ENCODE results near the gene ATG12. TPM values are rescaled to one million over a fixed set of nuclear protein-coding genes. Genes with fewer than 3 reads are reported as not detected.

The ATG12 gene
- total RNA-seq, 1 experiment from 2014 or later, result 39.9 TPM

DNA sequence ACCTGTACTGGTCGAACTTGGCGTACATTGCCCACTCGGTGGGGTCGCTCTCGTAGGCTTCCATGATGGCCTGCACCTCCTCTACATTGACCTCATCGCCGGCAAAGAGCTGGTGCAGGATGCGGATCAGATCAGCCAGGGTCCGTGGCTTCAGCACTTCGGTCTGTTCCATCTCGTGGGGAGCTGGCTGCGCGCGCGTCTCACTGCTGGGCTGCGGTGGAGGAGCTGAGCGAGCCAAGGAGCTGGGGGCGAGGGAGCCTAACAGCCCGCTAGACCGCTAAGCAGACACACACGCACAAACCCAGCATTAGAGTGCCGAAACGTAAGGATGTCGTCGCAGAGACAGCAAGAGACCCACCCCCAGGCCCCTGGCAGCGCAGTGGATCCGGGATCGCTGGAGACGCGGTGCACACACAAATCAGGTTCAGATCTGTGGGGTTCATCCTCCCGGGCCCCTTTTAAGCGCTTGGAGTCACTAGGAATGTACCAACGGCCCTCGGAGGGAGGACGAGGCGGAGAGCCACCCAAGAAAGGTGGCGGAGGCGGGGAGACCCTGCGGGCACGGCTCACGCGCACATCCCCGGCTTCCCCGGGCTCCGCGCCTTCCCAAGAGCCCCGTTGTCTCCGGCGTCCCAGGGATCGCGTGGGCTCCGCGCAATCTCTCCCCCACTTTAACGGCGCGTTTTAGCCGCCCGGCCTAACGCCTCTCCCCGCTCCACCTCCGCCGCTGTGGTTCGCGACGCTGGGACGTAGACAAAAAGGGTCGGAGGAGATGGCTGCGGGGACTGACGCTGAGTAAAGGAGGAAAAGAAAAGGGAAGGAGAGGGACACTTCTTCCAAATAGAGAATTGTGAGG, 24.9 kb downstream of the ATG12 start, which contains the start of gene CDO1 (continued):
- TF ChIP-seq, protein P1, sequence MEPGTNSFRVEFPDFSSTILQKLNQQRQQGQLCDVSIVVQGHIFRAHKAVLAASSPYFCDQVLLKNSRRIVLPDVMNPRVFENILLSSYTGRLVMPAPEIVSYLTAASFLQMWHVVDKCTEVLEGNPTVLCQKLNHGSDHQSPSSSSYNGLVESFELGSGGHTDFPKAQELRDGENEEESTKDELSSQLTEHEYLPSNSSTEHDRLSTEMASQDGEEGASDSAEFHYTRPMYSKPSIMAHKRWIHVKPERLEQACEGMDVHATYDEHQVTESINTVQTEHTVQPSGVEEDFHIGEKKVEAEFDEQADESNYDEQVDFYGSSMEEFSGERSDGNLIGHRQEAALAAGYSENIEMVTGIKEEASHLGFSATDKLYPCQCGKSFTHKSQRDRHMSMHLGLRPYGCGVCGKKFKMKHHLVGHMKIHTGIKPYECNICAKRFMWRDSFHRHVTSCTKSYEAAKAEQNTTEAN (CRISPR knock-in tag; IDR thresholded peaks at IDR 0.05), result no peak
- no peak for TF ChIP-seq CREB1 (CRISPR knock-in tag; IDR thresholded peaks at IDR 0.05)
- no peak for TF ChIP-seq RORB (CRISPR knock-in tag; IDR thresholded peaks at IDR 0.05)
- no peak for TF ChIP-seq ZNF416 (CRISPR knock-in tag; IDR thresholded peaks at IDR 0.05)
- TF ChIP-seq GABPB1 (CRISPR knock-in tag; IDR thresholded peaks at IDR 0.05), result no peak
- TF ChIP-seq CBFB (CRISPR knock-in tag; IDR thresholded peaks at IDR 0.05; ENCODE audit: low read depth), result 0 out of 2 replicates have a peak, but pooled peaks have one; percentile 31
- peak; percentile 65; the same call in 1 of the 2 replicates for TF ChIP-seq SMAD3 (CRISPR knock-in tag; IDR thresholded peaks at IDR 0.05; ENCODE audit: borderline replicate concordance)
- TF ChIP-seq FOXJ3 (CRISPR knock-in tag; IDR thresholded peaks at IDR 0.05; ENCODE audit: borderline replicate concordance), result no peak
- TF ChIP-seq TEAD1 (CRISPR knock-in tag; IDR thresholded peaks at IDR 0.05), result no peak
- no peak for TF ChIP-seq NFATC4 (CRISPR knock-in tag; IDR thresholded peaks at IDR 0.05)
- TF ChIP-seq, protein P2, sequence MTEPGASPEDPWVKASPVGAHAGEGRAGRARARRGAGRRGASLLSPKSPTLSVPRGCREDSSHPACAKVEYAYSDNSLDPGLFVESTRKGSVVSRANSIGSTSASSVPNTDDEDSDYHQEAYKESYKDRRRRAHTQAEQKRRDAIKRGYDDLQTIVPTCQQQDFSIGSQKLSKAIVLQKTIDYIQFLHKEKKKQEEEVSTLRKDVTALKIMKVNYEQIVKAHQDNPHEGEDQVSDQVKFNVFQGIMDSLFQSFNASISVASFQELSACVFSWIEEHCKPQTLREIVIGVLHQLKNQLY (CRISPR knock-in tag; IDR thresholded peaks at IDR 0.05), result no peak
- TF ChIP-seq ZNF138 (CRISPR knock-in tag; conservative IDR thresholded peaks at IDR 0.05), result peak; percentile 49; the same call in 1 of the 2 replicates
- no peak for TF ChIP-seq SOX15 (CRISPR knock-in tag; IDR thresholded peaks at IDR 0.05)
- no peak for TF ChIP-seq ZNF317 (CRISPR knock-in tag; IDR thresholded peaks at IDR 0.05; ENCODE audit: borderline replicate concordance, low read depth)
- TF ChIP-seq NR3C1 (CRISPR knock-in tag; conservative IDR thresholded peaks at IDR 0.05; ENCODE audit: low read depth), result no peak
- TF ChIP-seq, protein P3, sequence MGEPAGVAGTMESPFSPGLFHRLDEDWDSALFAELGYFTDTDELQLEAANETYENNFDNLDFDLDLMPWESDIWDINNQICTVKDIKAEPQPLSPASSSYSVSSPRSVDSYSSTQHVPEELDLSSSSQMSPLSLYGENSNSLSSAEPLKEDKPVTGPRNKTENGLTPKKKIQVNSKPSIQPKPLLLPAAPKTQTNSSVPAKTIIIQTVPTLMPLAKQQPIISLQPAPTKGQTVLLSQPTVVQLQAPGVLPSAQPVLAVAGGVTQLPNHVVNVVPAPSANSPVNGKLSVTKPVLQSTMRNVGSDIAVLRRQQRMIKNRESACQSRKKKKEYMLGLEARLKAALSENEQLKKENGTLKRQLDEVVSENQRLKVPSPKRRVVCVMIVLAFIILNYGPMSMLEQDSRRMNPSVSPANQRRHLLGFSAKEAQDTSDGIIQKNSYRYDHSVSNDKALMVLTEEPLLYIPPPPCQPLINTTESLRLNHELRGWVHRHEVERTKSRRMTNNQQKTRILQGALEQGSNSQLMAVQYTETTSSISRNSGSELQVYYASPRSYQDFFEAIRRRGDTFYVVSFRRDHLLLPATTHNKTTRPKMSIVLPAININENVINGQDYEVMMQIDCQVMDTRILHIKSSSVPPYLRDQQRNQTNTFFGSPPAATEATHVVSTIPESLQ (CRISPR knock-in tag; IDR thresholded peaks at IDR 0.05), result no peak
- TF ChIP-seq, protein P4, sequence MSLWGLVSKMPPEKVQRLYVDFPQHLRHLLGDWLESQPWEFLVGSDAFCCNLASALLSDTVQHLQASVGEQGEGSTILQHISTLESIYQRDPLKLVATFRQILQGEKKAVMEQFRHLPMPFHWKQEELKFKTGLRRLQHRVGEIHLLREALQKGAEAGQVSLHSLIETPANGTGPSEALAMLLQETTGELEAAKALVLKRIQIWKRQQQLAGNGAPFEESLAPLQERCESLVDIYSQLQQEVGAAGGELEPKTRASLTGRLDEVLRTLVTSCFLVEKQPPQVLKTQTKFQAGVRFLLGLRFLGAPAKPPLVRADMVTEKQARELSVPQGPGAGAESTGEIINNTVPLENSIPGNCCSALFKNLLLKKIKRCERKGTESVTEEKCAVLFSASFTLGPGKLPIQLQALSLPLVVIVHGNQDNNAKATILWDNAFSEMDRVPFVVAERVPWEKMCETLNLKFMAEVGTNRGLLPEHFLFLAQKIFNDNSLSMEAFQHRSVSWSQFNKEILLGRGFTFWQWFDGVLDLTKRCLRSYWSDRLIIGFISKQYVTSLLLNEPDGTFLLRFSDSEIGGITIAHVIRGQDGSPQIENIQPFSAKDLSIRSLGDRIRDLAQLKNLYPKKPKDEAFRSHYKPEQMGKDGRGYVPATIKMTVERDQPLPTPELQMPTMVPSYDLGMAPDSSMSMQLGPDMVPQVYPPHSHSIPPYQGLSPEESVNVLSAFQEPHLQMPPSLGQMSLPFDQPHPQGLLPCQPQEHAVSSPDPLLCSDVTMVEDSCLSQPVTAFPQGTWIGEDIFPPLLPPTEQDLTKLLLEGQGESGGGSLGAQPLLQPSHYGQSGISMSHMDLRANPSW (CRISPR knock-in tag; conservative IDR thresholded peaks at IDR 0.05; ENCODE audit: low read depth), result 0 out of 2 replicates have a peak, but pooled peaks have one; percentile 14
- no peak for TF ChIP-seq NR1H2 (CRISPR knock-in tag; IDR thresholded peaks at IDR 0.05)
- no peak; the same call in 1 of the 2 replicates for TF ChIP-seq ESRRA (CRISPR knock-in tag; IDR thresholded peaks at IDR 0.05; ENCODE audit: borderline replicate concordance)

DNA sequence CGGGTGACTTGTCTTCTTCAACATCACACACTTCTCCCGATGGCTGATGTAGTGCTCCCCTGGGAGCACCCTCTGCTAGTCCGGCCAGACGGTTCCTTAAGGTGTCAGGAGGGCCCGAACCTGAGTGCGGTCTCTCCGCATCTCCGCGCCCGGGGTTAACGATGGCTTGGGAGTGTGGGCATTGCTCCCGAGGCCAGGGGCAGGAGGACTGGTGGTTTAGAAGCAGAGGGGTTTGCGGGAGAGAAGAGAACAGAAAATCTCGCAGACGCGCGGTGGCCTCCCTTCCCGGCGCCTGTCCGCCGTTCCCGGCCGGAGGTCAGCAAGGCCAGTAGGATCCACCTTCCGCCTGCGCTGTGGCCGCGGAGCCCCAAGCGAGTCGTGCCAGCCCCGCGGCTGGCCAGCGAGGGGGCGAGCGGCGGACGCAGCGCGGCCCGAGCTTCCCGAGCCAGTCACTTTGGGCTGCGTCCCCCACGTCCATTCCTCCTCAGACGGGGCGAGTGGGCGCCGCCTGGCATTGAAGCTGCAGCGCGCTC, 25.6 kb downstream of the ATG12 start:
- peak; percentile 39 for DNase-seq (ENCODE audit: low spot score)
- Mint-ChIP-seq H3K36me3 (peaks cover 2% of the 10 kb centered on the region; the same call in 1 of the 2 replicates), H3K4me1 (peaks cover 25% of the 10 kb centered on the region), H3K4me3 (peak overlapping the region; percentile 95), H3K27me3 (ENCODE audit: low read depth) (peaks cover 27% of the 10 kb centered on the region), H3K9me3 (no peaks in the 10 kb centered on the region), H3K27ac (no peak overlapping the region)
- POLR2A ChIA-PET, result interaction anchor here (1.0 kb wide), 1 partner anchor 30 kb away, joined by 4 read pairs; no protein-coding TSS in a partner anchor
- peak; percentile 31 for ATAC-seq
- CTCF ChIA-PET, result interaction anchor here (0.7 to 2.1 kb wide), 5 partner anchors 16 to 241 kb away, joined by 3 to 6 read pairs (median 4); no protein-coding TSS in a partner anchor
- TF ChIP-seq MXD4 (CRISPR knock-in tag; IDR thresholded peaks at IDR 0.05; ENCODE audit: borderline replicate concordance), result no peak
- no peak for TF ChIP-seq SP1 (CRISPR knock-in tag; conservative IDR thresholded peaks at IDR 0.05)
- no peak for TF ChIP-seq ZNF671 (CRISPR knock-in tag; IDR thresholded peaks at IDR 0.05)
- TF ChIP-seq, protein P5, sequence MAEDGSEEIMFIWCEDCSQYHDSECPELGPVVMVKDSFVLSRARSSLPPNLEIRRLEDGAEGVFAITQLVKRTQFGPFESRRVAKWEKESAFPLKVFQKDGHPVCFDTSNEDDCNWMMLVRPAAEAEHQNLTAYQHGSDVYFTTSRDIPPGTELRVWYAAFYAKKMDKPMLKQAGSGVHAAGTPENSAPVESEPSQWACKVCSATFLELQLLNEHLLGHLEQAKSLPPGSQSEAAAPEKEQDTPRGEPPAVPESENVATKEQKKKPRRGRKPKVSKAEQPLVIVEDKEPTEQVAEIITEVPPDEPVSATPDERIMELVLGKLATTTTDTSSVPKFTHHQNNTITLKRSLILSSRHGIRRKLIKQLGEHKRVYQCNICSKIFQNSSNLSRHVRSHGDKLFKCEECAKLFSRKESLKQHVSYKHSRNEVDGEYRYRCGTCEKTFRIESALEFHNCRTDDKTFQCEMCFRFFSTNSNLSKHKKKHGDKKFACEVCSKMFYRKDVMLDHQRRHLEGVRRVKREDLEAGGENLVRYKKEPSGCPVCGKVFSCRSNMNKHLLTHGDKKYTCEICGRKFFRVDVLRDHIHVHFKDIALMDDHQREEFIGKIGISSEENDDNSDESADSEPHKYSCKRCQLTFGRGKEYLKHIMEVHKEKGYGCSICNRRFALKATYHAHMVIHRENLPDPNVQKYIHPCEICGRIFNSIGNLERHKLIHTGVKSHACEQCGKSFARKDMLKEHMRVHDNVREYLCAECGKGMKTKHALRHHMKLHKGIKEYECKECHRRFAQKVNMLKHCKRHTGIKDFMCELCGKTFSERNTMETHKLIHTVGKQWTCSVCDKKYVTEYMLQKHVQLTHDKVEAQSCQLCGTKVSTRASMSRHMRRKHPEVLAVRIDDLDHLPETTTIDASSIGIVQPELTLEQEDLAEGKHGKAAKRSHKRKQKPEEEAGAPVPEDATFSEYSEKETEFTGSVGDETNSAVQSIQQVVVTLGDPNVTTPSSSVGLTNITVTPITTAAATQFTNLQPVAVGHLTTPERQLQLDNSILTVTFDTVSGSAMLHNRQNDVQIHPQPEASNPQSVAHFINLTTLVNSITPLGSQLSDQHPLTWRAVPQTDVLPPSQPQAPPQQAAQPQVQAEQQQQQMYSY (CRISPR knock-in tag; IDR thresholded peaks at IDR 0.05), result no peak
- TF ChIP-seq, protein P6, sequence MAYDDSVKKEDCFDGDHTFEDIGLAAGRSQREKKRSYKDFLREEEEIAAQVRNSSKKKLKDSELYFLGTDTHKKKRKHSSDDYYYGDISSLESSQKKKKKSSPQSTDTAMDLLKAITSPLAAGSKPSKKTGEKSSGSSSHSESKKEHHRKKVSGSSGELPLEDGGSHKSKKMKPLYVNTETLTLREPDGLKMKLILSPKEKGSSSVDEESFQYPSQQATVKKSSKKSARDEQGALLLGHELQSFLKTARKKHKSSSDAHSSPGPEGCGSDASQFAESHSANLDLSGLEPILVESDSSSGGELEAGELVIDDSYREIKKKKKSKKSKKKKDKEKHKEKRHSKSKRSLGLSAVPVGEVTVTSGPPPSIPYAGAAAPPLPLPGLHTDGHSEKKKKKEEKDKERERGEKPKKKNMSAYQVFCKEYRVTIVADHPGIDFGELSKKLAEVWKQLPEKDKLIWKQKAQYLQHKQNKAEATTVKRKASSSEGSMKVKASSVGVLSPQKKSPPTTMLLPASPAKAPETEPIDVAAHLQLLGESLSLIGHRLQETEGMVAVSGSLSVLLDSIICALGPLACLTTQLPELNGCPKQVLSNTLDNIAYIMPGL (CRISPR knock-in tag; IDR thresholded peaks at IDR 0.05), result 0 out of 2 replicates have a peak, but pooled peaks have one; percentile 17

Measured in WTC11 (cell line).